Right renal pelvis (tissue), 4 donors: ENCODE measurements around the gene CBX1. TPM values are rescaled to one million over a fixed set of nuclear protein-coding genes. Genes with fewer than 3 reads are reported as not detected.
"Not testable (repeated sequence)": the region's sequence is repeated elsewhere in the genome, so short reads cannot be mapped to it uniquely, and the experiment has no call there.

Source experiments
- DNase-seq, 4 donors: peaks; one replicate each; pipeline ENCODE4 v3.0.0-alpha.2; 2013; ENCODE audit warnings: low read depth in 4 of 4, low spot score in 3 of 4, missing footprints in 1 of 4
- polyA plus RNA-seq, 4 donors: library from polyadenylated mRNA; unstranded; fragments of 120-200 nt; gene quantifications; one replicate each; pipeline ENCODE4 v1.2.1, GENCODE V29; 2013; ENCODE audit not compliant: insufficient read length in 4 of 4

The CBX1 gene
- polyA plus RNA-seq, 4 donors, result 180 to 203 (median 189) TPM

GRCh38 chr17:48053758-48054237 lies 47.5 kb downstream of the CBX1 start:
- DNase-seq, result no peak

GRCh38 chr17:48052956-48053757 lies 48.1 kb downstream of the CBX1 start:
- DNase-seq, result peak in 1 of 4 donors; percentile 62

- no peak for DNase-seq
These were observed 49.4 kb downstream of the CBX1 start for GRCh38 chr17:48051706-48052486.

GRCh38 chr17:48051283-48051682 lies 50.0 kb downstream of the CBX1 start:
- DNase-seq, result no peak

GRCh38 chr17:48048384-48049126 lies 52.7 kb downstream of the CBX1 start:
- DNase-seq, result peak in 1 of 4 donors; percentile 61

GRCh38 chr17:48047741-48048383 lies 53.4 kb downstream of the CBX1 start, which contains the start of gene NFE2L1:
NFE2L1 (plus strand) TSS chr17:48048359; CDS start chr17:48051119, 2,760 bp downstream.
- peak; percentile 92 to 99 (median 99) for DNase-seq

GRCh38 chr17:48047113-48047740 lies 54.1 kb downstream of the CBX1 start:
- DNase-seq, result no peak

GRCh38 chr17:48046296-48046695 lies 55.0 kb downstream of the CBX1 start:
- DNase-seq, result no peak

GRCh38 chr17:48045316-48046001 lies 55.8 kb downstream of the CBX1 start:
- no peak for DNase-seq

- DNase-seq, result no peak
These were observed 56.4 kb downstream of the CBX1 start for GRCh38 chr17:48044851-48045250.

- no peak for DNase-seq
These were observed 58.1 kb downstream of the CBX1 start for GRCh38 chr17:48043176-48043575.

- no peak for DNase-seq
These were observed 62.6 kb downstream of the CBX1 start for GRCh38 chr17:48038687-48039086.

GRCh38 chr17:48037838-48038323 lies 63.4 kb downstream of the CBX1 start:
- DNase-seq, result no peak

GRCh38 chr17:48037036-48037837 lies 64.0 kb downstream of the CBX1 start, which contains the start of gene COPZ2:
COPZ2 (minus strand) TSS chr17:48037797; CDS start chr17:48037777, 20 bp downstream.
- DNase-seq, result no peak

GRCh38 chr17:48036693-48037035 lies 64.6 kb downstream of the CBX1 start:
- no peak for DNase-seq

GRCh38 chr17:48034734-48035133 lies 66.5 kb downstream of the CBX1 start:
- not testable (repeated sequence) for DNase-seq

GRCh38 chr17:48031966-48032365 lies 69.3 kb downstream of the CBX1 start:
- no peak for DNase-seq

GRCh38 chr17:48030531-48030930 lies 70.7 kb downstream of the CBX1 start:
- DNase-seq, result no peak
